ENCODE data around the gene EIF4E3. TPM values are rescaled to one million over a fixed set of nuclear protein-coding genes. Genes with fewer than 3 reads are reported as not detected.

Gene EIF4E3
- total RNA-seq, 1 experiment from 2014 or later: not detected

DNA sequence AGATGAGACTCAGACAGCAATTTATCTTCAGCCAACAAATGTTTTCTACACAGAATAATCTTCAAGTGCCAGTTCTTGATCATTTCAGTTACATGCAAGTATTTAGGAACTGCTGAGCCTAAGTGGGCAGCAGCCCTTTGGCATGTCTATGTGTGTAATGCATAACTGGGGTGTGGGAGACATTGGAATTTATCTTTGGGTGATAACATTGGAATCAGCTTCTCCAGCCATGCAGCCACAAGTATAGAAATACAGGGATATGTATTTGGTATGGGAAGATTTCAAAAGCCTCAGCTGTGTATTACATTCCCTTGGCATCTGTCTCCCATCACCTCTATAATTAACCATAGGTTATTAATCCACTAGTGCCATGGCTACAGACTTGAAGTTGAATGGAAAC is 78.2 kb downstream of the EIF4E3 start:
- Histone ChIP-seq H3K4me3 (ENCODE audit: low read length) (no peak overlapping the region), H3K4me1 (ENCODE audit: low read length) (peaks cover 12% of the 10 kb centered on the region), H2AFZ (ENCODE audit: low read length) (no peak overlapping the region), H3K4me2 (ENCODE audit: low read depth, low read length, poor library complexity, severe bottlenecking) (no peak overlapping the region), H3K36me3 (ENCODE audit: insufficient read depth, low read length) (no peaks in the 10 kb centered on the region), H3K27me3 (ENCODE audit: low read length) (no peaks in the 10 kb centered on the region), H3K9me2 (replicated peaks; ENCODE audit: insufficient read depth, low read length) (no peaks in the 10 kb centered on the region), H3K9ac (ENCODE audit: low read length) (no peak overlapping the region), H4K20me1 (ENCODE audit: insufficient read depth, low read depth, low read length) (no peaks in the 10 kb centered on the region), H3K27ac (ENCODE audit: low read length) (no peak overlapping the region), H3K9me3 (ENCODE audit: low read length) (no peaks in the 10 kb centered on the region), H3K79me2 (ENCODE audit: low read length) (no peaks in the 10 kb centered on the region)
- DNase-seq: no peak

DNA sequence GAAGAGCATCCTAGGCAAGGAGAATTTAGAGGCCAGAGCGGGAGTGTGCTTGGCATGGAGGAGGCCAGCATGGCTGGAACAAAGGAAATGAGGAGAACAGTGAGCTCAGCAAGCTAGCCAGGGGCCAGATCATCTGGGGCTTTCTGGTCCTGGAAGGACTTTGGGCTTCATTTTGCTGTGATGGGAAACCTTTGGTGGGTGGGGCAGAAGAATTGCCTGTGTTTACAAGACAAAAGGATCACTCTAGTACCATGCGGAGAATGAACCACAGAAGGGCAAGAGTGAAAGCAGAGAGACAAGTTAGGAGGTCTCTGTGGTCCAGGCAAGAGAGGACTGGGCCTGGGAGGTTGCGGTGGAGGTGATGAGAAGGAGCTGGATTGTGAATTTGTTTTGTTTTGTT is 80.1 kb downstream of the EIF4E3 start:
- H3K79me2 ChIP-seq (ENCODE audit: low read length): no peaks in the 10 kb centered on the region
- H3K4me3 ChIP-seq (ENCODE audit: low read length): no peak overlapping the region
- no peak overlapping the region for H3K27ac ChIP-seq (ENCODE audit: low read length)
- no peak overlapping the region for H3K9ac ChIP-seq (ENCODE audit: low read length)
- DNase-seq: no peak
- no peaks in the 10 kb centered on the region for H3K27me3 ChIP-seq (ENCODE audit: low read length)
- H4K20me1 ChIP-seq (ENCODE audit: insufficient read depth, low read depth, low read length): no peaks in the 10 kb centered on the region
- peaks cover 24% of the 10 kb centered on the region for H3K4me1 ChIP-seq (ENCODE audit: low read length)
- no peaks in the 10 kb centered on the region for H3K9me2 ChIP-seq (replicated peaks; ENCODE audit: insufficient read depth, low read length)
- H3K4me2 ChIP-seq (ENCODE audit: low read depth, low read length, poor library complexity, severe bottlenecking): no peak overlapping the region
- no peak overlapping the region for H2AFZ ChIP-seq (ENCODE audit: low read length)
- H3K36me3 ChIP-seq (ENCODE audit: insufficient read depth, low read length): no peaks in the 10 kb centered on the region
- H3K9me3 ChIP-seq (ENCODE audit: low read length): no peaks in the 10 kb centered on the region

DNA sequence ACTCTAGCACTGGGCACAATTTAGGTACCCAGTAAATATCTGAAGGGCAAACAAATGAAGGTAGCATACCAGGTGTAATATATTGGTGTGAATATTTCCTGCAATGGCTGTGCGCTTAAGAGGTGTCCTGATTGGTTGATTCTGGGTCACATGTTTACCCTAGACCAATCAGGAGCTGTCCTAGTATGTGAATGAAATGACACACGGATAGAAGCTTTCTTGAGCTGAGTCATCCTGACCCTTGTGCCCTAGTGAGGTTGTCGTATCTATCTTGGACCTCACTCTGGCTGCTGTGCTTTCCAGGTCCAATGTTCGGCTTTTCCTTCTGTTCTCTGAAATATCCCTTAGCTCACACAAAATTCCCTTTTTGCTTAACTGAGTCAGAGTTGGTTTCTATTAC is 83.5 kb downstream of the EIF4E3 start:
- Histone ChIP-seq H3K27me3 (ENCODE audit: low read length) (no peaks in the 10 kb centered on the region), H3K27ac (ENCODE audit: low read length) (no peak overlapping the region), H3K9ac (ENCODE audit: low read length) (no peak overlapping the region), H3K4me1 (ENCODE audit: low read length) (peaks cover 23% of the 10 kb centered on the region), H3K9me3 (ENCODE audit: low read length) (no peaks in the 10 kb centered on the region), H3K4me2 (ENCODE audit: low read depth, low read length, poor library complexity, severe bottlenecking) (no peak overlapping the region), H3K36me3 (ENCODE audit: insufficient read depth, low read length) (no peaks in the 10 kb centered on the region), H2AFZ (ENCODE audit: low read length) (0 out of 2 replicates have a peak overlapping the region, but pooled peaks have one; percentile 40), H3K79me2 (ENCODE audit: low read length) (no peaks in the 10 kb centered on the region), H3K4me3 (ENCODE audit: low read length) (no peak overlapping the region), H3K9me2 (replicated peaks; ENCODE audit: insufficient read depth, low read length) (no peaks in the 10 kb centered on the region), H4K20me1 (ENCODE audit: insufficient read depth, low read depth, low read length) (no peaks in the 10 kb centered on the region)
- DNase-seq: peak; percentile 82

GRCh38 chr3:71640331-71640983 is 84.7 kb downstream of the EIF4E3 start:
- Histone ChIP-seq H3K27me3 (ENCODE audit: low read length) (no peaks in the 10 kb centered on the region), H3K9ac (ENCODE audit: low read length) (peak overlapping the region; percentile 24; the same call in 1 of the 2 replicates), H3K9me3 (ENCODE audit: low read length) (no peaks in the 10 kb centered on the region), H3K4me3 (ENCODE audit: low read length) (peak overlapping the region; percentile 21; the same call in 1 of the 2 replicates), H3K9me2 (replicated peaks; ENCODE audit: insufficient read depth, low read length) (no peaks in the 10 kb centered on the region), H3K4me2 (ENCODE audit: low read depth, low read length, poor library complexity, severe bottlenecking) (peak overlapping the region; percentile 48), H3K79me2 (ENCODE audit: low read length) (no peaks in the 10 kb centered on the region), H3K27ac (ENCODE audit: low read length) (no peak overlapping the region), H2AFZ (ENCODE audit: low read length) (peak overlapping the region; percentile 4; the same call in 1 of the 2 replicates), H4K20me1 (ENCODE audit: insufficient read depth, low read depth, low read length) (no peaks in the 10 kb centered on the region), H3K36me3 (ENCODE audit: insufficient read depth, low read length) (no peaks in the 10 kb centered on the region), H3K4me1 (ENCODE audit: low read length) (peaks cover 31% of the 10 kb centered on the region)
- DNase-seq: peak; percentile 70

GRCh38 chr3:71636482-71636881 is 88.7 kb downstream of the EIF4E3 start:
- DNase-seq: peak; percentile 84
- no peaks in the 10 kb centered on the region for H3K36me3 ChIP-seq (ENCODE audit: insufficient read depth, low read length)
- H3K9me3 ChIP-seq (ENCODE audit: low read length): no peaks in the 10 kb centered on the region
- peak overlapping the region; percentile 63 for H3K4me2 ChIP-seq (ENCODE audit: low read depth, low read length, poor library complexity, severe bottlenecking)
- no peaks in the 10 kb centered on the region for H3K79me2 ChIP-seq (ENCODE audit: low read length)
- no peak overlapping the region for H3K9ac ChIP-seq (ENCODE audit: low read length)
- H3K4me3 ChIP-seq (ENCODE audit: low read length): 0 out of 2 replicates have a peak overlapping the region, but pooled peaks have one; percentile 20
- H2AFZ ChIP-seq (ENCODE audit: low read length): no peak overlapping the region; the same call in 1 of the 2 replicates
- no peak overlapping the region for H3K27ac ChIP-seq (ENCODE audit: low read length)
- H3K9me2 ChIP-seq (replicated peaks; ENCODE audit: insufficient read depth, low read length): no peaks in the 10 kb centered on the region
- H4K20me1 ChIP-seq (ENCODE audit: insufficient read depth, low read depth, low read length): no peaks in the 10 kb centered on the region
- peaks cover 28% of the 10 kb centered on the region for H3K4me1 ChIP-seq (ENCODE audit: low read length)
- no peaks in the 10 kb centered on the region for H3K27me3 ChIP-seq (ENCODE audit: low read length)

GRCh38 chr3:71636001-71636400 is 89.2 kb downstream of the EIF4E3 start:
- no peaks in the 10 kb centered on the region for H3K9me2 ChIP-seq (replicated peaks; ENCODE audit: insufficient read depth, low read length)
- H3K9me3 ChIP-seq (ENCODE audit: low read length): no peaks in the 10 kb centered on the region
- no peaks in the 10 kb centered on the region for H3K27me3 ChIP-seq (ENCODE audit: low read length)
- H3K9ac ChIP-seq (ENCODE audit: low read length): no peak overlapping the region
- no peaks in the 10 kb centered on the region for H4K20me1 ChIP-seq (ENCODE audit: insufficient read depth, low read depth, low read length)
- H3K36me3 ChIP-seq (ENCODE audit: insufficient read depth, low read length): no peaks in the 10 kb centered on the region
- H3K4me1 ChIP-seq (ENCODE audit: low read length): peaks cover 27% of the 10 kb centered on the region
- H2AFZ ChIP-seq (ENCODE audit: low read length): no peak overlapping the region; the same call in 1 of the 2 replicates
- no peak for DNase-seq
- H3K79me2 ChIP-seq (ENCODE audit: low read length): no peaks in the 10 kb centered on the region
- H3K4me2 ChIP-seq (ENCODE audit: low read depth, low read length, poor library complexity, severe bottlenecking): peak overlapping the region; percentile 63
- H3K27ac ChIP-seq (ENCODE audit: low read length): no peak overlapping the region
- 0 out of 2 replicates have a peak overlapping the region, but pooled peaks have one; percentile 20 for H3K4me3 ChIP-seq (ENCODE audit: low read length)

GRCh38 chr3:71634671-71635070 is 90.5 kb downstream of the EIF4E3 start:
- Histone ChIP-seq H4K20me1 (ENCODE audit: insufficient read depth, low read depth, low read length) (no peaks in the 10 kb centered on the region), H3K79me2 (ENCODE audit: low read length) (no peaks in the 10 kb centered on the region), H3K36me3 (ENCODE audit: insufficient read depth, low read length) (no peaks in the 10 kb centered on the region)

DNA sequence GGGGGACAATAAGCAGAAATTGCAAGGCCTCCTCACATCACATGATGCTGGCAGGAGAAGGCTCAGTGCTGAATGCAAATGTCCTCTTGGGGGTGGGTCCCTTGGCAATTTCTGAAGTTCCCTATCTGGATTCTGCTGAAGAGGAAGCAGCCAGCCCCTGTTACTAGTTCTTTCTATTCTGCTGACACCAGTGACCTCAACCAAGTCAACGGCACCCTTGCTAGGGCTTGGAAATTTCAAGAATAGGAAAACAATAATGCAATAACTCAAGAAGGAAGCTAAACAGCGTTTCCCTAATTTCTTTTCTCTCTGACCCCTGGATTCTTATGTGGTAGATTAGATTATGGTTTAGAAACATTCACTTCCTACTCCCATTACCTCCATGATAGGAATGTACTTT is 95.5 kb downstream of the EIF4E3 start:
- peak overlapping the region; percentile 71 for H2AFZ ChIP-seq (ENCODE audit: low read length)
- no peaks in the 10 kb centered on the region for H3K27me3 ChIP-seq (ENCODE audit: low read length)
- no peaks in the 10 kb centered on the region for H3K36me3 ChIP-seq (ENCODE audit: insufficient read depth, low read length)
- H3K79me2 ChIP-seq (ENCODE audit: low read length): no peaks in the 10 kb centered on the region
- peaks cover 20% of the 10 kb centered on the region for H3K4me1 ChIP-seq (ENCODE audit: low read length)
- peak overlapping the region; percentile 31 for H3K27ac ChIP-seq (ENCODE audit: low read length)
- H3K4me3 ChIP-seq (ENCODE audit: low read length): peak overlapping the region; percentile 13
- no peaks in the 10 kb centered on the region for H4K20me1 ChIP-seq (ENCODE audit: insufficient read depth, low read depth, low read length)
- H3K9ac ChIP-seq (ENCODE audit: low read length): peak overlapping the region; percentile 40
- H3K9me3 ChIP-seq (ENCODE audit: low read length): no peaks in the 10 kb centered on the region
- peak; percentile 94 for DNase-seq
- H3K9me2 ChIP-seq (replicated peaks; ENCODE audit: insufficient read depth, low read length): no peaks in the 10 kb centered on the region
- H3K4me2 ChIP-seq (ENCODE audit: low read depth, low read length, poor library complexity, severe bottlenecking): peak overlapping the region; percentile 48

More at GRCh38 chr3:71634671-71635070, 90.5 kb downstream of the EIF4E3 start:
- H3K4me1 ChIP-seq (ENCODE audit: low read length): peaks cover 23% of the 10 kb centered on the region
- H3K9me2 ChIP-seq (replicated peaks; ENCODE audit: insufficient read depth, low read length): no peaks in the 10 kb centered on the region
- H3K4me2 ChIP-seq (ENCODE audit: low read depth, low read length, poor library complexity, severe bottlenecking): no peak overlapping the region
- H3K4me3 ChIP-seq (ENCODE audit: low read length): no peak overlapping the region
- no peaks in the 10 kb centered on the region for H3K9me3 ChIP-seq (ENCODE audit: low read length)
- H3K27me3 ChIP-seq (ENCODE audit: low read length): no peaks in the 10 kb centered on the region
- no peak overlapping the region for H2AFZ ChIP-seq (ENCODE audit: low read length)
- H3K27ac ChIP-seq (ENCODE audit: low read length): no peak overlapping the region
- H3K9ac ChIP-seq (ENCODE audit: low read length): no peak overlapping the region
- DNase-seq: no peak
